ENCODE data around the gene SH3GL2. TPM values are rescaled to one million over a fixed set of nuclear protein-coding genes. Genes with fewer than 3 reads are reported as not detected.

The SH3GL2 gene
- total RNA-seq, 2 donors from 2014 or later = 1.5 to 8.2 TPM

GRCh38 chr9:17719053-17719452 lies 140.2 kb downstream of the SH3GL2 start:
- 27% methylated on average over 1 of the region's 1 CpG for WGBS
- H3K36me3 ChIP-seq = no peaks in the 10 kb centered on the region
- H3K27ac ChIP-seq = no peak overlapping the region
- DNase-seq (ENCODE audit: low spot score) = no peak
- no peak overlapping the region for H3K4me3 ChIP-seq
- TF ChIP-seq POLR2AphosphoS5 (IDR thresholded peaks at IDR 0.05) = no peak
- no peak for TF ChIP-seq POLR2A (IDR thresholded peaks at IDR 0.05)
- no peak for TF ChIP-seq CTCF (IDR thresholded peaks at IDR 0.05)
- no peaks in the 10 kb centered on the region for H3K27me3 ChIP-seq (replicated peaks; ENCODE audit: insufficient read depth)
- no peaks in the 10 kb centered on the region for H3K4me1 ChIP-seq (replicated peaks)
- no peaks in the 10 kb centered on the region for H3K9me3 ChIP-seq
- intact Hi-C loops (cut with DNase I) = no loop called here

GRCh38 chr9:17721954-17722353 lies 143.1 kb downstream of the SH3GL2 start:
- no peak for DNase-seq (ENCODE audit: low spot score)
- Histone ChIP-seq H3K36me3 (no peaks in the 10 kb centered on the region), H3K4me3 (no peak overlapping the region), H3K9me3 (no peaks in the 10 kb centered on the region), H3K27ac (no peak overlapping the region), H3K4me1 (replicated peaks) (no peaks in the 10 kb centered on the region), H3K27me3 (replicated peaks; ENCODE audit: insufficient read depth) (no peaks in the 10 kb centered on the region)
- WGBS = 81% methylated on average over 3 of the region's 3 CpGs
- TF ChIP-seq POLR2AphosphoS5 (IDR thresholded peaks at IDR 0.05) = no peak
- TF ChIP-seq CTCF (IDR thresholded peaks at IDR 0.05) = no peak
- no peak for TF ChIP-seq POLR2A (IDR thresholded peaks at IDR 0.05)
- intact Hi-C loops (cut with DNase I) = no loop called here

- H3K4me3 ChIP-seq = no peak overlapping the region
- TF ChIP-seq POLR2A (IDR thresholded peaks at IDR 0.05) (no peak), POLR2AphosphoS5 (IDR thresholded peaks at IDR 0.05) (no peak), CTCF (IDR thresholded peaks at IDR 0.05) (no peak)
- H3K27ac ChIP-seq = no peak overlapping the region
- intact Hi-C loops (cut with DNase I) = no loop called here
- H3K4me1 ChIP-seq (replicated peaks) = no peaks in the 10 kb centered on the region
- no peaks in the 10 kb centered on the region for H3K9me3 ChIP-seq
- 79% methylated on average over 2 of the region's 2 CpGs for WGBS
- H3K36me3 ChIP-seq = no peaks in the 10 kb centered on the region
- no peaks in the 10 kb centered on the region for H3K27me3 ChIP-seq (replicated peaks; ENCODE audit: insufficient read depth)
- no peak for DNase-seq (ENCODE audit: low spot score)
Measured at GRCh38 chr9:17723656-17724055, 144.8 kb downstream of the SH3GL2 start.

- intact Hi-C loops (cut with DNase I) = no loop called here
- H3K36me3 ChIP-seq = no peaks in the 10 kb centered on the region
Measured at GRCh38 chr9:17725399-17726010, 146.6 kb downstream of the SH3GL2 start.

More at GRCh38 chr9:17725399-17726010, 146.6 kb downstream of the SH3GL2 start:
- Histone ChIP-seq H3K4me1 (replicated peaks) (no peaks in the 10 kb centered on the region), H3K9me3 (no peaks in the 10 kb centered on the region), H3K27me3 (replicated peaks; ENCODE audit: insufficient read depth) (no peaks in the 10 kb centered on the region), H3K27ac (no peak overlapping the region), H3K4me3 (no peak overlapping the region)
- TF ChIP-seq POLR2A (IDR thresholded peaks at IDR 0.05) (no peak), POLR2AphosphoS5 (IDR thresholded peaks at IDR 0.05) (no peak), CTCF (IDR thresholded peaks at IDR 0.05) (no peak)
- no peak for DNase-seq (ENCODE audit: low spot score)
- WGBS = 65% methylated on average over 4 of the region's 4 CpGs
